GM12874 (cell line): ENCODE data around the gene NR1D1.

Experiments used
- TF ChIP-seq, protein P1 (sequence below): IDR thresholded peaks from 2 replicates; pipeline ENCODE4 v1.5.1; 2011; ENCODE audit warnings: low read depth, mild to moderate bottlenecking, control low read depth, low read length, moderate library complexity; ENCODE audit not compliant: insufficient read depth

Gene NR1D1

DNA sequence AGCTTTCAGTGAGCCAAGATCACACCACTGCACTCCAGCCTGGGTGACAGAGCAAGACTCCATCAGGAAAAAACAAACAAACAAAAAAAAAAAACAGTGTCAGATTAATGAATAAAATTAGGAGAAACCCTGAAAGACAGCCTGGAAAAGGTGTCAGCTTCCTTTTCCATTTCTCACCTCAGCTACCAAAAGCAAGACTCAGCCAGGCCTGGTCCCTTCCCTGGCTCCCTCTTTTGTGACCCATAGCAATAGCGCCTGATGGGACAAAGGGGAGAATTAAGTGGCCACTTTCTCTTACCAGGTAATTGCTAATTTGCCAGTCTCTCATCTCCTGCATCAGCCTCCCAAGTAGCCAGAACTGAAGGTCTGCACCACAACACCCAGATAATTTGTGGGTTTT lies 41.5 kb downstream of the NR1D1 start:
- TF ChIP-seq, protein P1, sequence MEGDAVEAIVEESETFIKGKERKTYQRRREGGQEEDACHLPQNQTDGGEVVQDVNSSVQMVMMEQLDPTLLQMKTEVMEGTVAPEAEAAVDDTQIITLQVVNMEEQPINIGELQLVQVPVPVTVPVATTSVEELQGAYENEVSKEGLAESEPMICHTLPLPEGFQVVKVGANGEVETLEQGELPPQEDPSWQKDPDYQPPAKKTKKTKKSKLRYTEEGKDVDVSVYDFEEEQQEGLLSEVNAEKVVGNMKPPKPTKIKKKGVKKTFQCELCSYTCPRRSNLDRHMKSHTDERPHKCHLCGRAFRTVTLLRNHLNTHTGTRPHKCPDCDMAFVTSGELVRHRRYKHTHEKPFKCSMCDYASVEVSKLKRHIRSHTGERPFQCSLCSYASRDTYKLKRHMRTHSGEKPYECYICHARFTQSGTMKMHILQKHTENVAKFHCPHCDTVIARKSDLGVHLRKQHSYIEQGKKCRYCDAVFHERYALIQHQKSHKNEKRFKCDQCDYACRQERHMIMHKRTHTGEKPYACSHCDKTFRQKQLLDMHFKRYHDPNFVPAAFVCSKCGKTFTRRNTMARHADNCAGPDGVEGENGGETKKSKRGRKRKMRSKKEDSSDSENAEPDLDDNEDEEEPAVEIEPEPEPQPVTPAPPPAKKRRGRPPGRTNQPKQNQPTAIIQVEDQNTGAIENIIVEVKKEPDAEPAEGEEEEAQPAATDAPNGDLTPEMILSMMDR = no peak

DNA sequence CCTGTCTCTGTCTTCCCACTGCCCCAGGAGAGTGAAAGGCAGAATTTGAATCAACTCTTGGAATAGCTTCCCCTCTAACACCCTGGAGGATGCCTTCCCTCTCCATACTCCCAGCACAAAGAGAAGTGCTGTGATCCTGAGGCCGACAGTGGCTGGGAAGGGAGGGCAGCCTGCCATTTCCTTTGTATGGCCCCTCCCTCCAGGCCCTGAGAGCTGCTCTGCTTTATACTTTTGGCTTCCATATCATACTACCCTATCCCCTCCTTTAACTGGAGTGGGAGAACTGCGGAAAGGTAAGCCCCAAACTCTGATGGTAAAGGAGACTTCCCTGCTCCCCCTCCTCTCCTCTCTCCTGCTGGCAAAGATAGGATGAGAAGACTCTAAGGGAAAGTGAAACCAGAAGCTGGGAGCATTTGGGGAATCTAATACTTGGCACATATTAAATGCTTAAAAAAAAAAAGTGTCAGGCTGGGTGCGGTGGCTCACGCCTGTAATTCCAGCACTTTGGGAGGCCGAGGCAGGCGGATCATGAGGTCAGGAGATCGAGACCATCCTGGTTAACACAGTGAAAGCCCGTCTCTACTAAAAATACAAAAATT lies 42.1 kb downstream of the NR1D1 start:
- TF ChIP-seq, protein P1 = no peak

DNA sequence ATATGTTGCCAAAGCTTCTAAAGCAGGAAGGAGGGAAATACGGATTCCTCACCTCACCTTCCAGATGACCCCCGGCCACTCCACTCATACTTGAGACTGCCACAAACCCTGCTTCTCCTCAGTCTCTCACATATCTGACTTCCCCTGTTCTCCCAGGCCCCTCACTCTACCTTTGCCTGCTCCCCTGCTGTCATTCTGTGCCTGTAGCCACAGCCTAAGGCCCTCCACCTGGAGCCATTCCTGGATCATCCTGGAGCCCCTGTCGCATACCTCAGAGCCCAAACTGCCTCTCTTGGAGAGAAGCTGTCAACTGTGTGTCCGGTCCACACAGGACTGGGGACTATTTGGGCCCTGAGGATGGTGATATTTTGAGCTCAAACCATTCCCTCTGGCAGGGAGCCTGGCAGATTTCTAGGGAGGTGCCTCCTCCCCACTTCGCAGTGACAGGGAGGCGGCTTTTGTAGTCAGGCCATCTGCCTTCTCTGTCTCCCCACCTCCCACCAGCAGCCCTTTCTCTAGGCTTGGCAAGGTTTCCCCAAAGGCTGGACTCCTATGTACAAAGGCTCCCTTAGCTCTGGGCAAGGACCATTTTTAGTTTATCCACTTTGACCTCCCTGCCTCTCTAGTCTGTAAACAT lies 43.9 kb downstream of the NR1D1 start:
- TF ChIP-seq, protein P1 = no peak
